ENCODE data around the gene DNAJB11. TPM values are rescaled to one million over a fixed set of nuclear protein-coding genes. Genes with fewer than 3 reads are reported as not detected.

DNAJB11 gene
- 171 and 181 TPM in 2 replicates for total RNA-seq (2022)
- Bru-seq, nascent RNA: percentile 97 among the genes with signal in this experiment
- percentile 94 among the genes with signal in this experiment for BruChase-seq, experiment 1, labeled RNA remaining after a 6-hour chase
- BruChase-seq, experiment 2, labeled RNA remaining after a 2-hour chase: percentile 90 among the genes with signal in this experiment
- long read RNA-seq, full-length matches to known transcripts: 348 of 367 reads
- long read RNA-seq, partial matches to known transcripts: 10 of 367 reads
- long read RNA-seq, other reads (novel, unspliced or antisense): 9 of 367 reads

DNA sequence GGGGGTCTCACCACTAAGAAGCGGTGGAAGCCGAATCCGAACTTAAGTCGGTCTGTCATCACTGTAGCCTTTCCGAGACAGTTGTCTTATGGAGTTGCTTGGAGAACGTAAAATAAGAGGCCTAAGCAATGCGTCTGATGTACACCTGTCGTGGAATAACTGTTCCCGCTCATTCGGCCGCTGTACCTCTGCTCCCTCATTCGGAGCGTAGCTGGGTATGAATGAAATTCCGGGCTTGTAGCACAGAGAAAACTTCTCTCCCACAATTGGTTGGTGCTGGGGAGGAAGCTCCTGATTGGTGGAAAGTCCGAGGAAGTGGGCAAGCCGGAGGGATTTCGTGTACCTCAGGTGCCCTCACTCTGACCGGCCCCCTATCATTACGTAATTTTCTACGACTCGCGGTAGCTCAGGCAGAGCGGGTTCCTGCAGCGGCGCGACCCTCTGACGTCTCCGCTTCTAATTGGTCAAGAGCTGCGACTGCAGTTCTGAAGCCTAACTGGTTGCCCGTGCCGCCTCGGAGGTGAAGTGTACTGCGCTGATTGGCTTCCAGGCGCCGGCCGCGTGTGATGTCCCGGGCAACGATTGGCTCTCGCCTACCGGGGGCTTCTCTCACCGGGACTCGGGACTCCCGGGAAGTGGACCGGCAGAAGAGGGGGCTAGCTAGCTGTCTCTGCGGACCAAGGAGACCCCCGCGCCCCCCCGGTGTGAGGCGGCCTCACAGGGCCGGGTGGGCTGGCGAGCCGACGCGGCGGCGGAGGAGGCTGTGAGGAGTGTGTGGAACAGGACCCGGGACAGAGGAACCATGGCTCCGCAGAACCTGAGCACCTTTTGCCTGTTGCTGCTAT is at the start of gene DNAJB11:
Gene DNAJB11, plus strand, starts transcription at position 625 of the 845 bp plus-strand sequence. Its CDS starts 178 bp downstream, at position 803.
- Mint-ChIP-seq H3K27ac (ENCODE audit: unreplicated experiment) (peak within 1 kb of the TSS; percentile 93), H3K27me3 (ENCODE audit: unreplicated experiment) (no peaks in the 10 kb centered on the region), H3K9me3 (ENCODE audit: low read depth, unreplicated experiment) (no peaks in the 10 kb centered on the region), H3K4me1 (ENCODE audit: low read depth, unreplicated experiment) (peaks cover 37% of the 10 kb centered on the region), H3K36me3 (ENCODE audit: insufficient read depth, unreplicated experiment) (peaks cover 87% of the 10 kb centered on the region), H3K4me3 (ENCODE audit: low read depth, unreplicated experiment) (peak within 1 kb of the TSS; percentile 90)
- CTCF ChIA-PET: interaction anchor here (0.7 to 3.1 kb wide), 14 partner anchors 12 to 1515 kb away, joined by 3 to 27 read pairs (median 5); no protein-coding TSS in a partner anchor
- TF ChIP-seq CTCF (IDR thresholded peaks at IDR 0.05; ENCODE audit: unreplicated experiment): no peak
- intact Hi-C loops (cut with micrococcal nuclease; ENCODE audit: unreplicated experiment): loop anchor here (1.0 kb wide), 1 partner anchor 236 kb away; the partner anchor contains the start of gene RFC4
- DNase-seq: peak; percentile 100
- BruUV-seq (replicated peaks): no TSS peak

DNA sequence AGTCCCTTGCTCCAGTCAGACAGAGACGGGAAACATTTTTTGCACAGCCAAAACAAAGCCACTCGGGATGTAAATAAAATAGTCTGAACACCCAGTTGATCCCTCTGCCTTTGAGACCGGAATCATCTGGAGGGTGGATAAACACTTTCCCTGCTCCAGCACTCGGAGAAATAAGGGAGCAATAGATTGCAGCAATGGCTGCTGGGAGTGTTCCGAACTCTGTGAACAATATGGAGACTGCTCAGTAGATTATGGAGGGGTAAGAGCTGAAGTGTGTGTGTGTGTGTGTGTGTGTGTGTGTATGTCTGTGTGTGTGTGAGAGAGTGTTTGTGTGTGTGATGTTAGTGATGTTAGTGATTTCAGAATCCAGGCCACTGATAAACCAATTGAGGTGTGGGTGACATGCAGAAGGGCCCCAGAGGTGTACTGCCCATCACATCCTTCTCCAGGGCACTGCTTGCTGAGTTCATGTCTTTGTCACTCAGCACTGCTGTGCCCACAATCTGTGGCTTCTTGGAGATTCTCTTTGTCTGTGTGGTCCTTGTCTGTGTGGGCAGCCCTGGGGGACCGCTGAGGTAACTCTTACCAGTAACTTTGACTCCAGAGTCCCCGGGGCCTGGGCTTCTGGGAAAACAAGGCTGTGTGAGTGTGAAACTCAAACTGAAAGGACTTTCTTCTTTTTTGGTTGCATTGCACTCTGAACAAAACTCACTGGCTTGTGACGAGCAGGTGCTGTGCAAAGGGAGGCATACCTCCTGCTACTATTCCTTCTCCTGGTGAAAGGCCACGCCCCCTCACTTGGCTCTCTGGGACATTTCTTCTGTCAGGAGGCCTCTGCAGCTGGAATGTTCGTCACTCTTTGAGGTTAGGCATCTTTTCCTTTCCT is 49.3 kb upstream of the DNAJB11 start:
- no peaks in the 10 kb centered on the region for H3K9me3 Mint-ChIP-seq (ENCODE audit: low read depth, unreplicated experiment)
- no peaks in the 10 kb centered on the region for H3K36me3 Mint-ChIP-seq (ENCODE audit: insufficient read depth, unreplicated experiment)
- H3K27me3 Mint-ChIP-seq (ENCODE audit: unreplicated experiment): peaks cover 72% of the 10 kb centered on the region
- CTCF ChIA-PET: interaction anchor here (0.9 kb wide), 1 partner anchor 168 kb away, joined by 4 read pairs; no protein-coding TSS in a partner anchor
- H3K27ac Mint-ChIP-seq (ENCODE audit: unreplicated experiment): no peak overlapping the region
- H3K4me3 Mint-ChIP-seq (ENCODE audit: low read depth, unreplicated experiment): no peak overlapping the region
- no peak for TF ChIP-seq CTCF (IDR thresholded peaks at IDR 0.05; ENCODE audit: unreplicated experiment)
- no peak for DNase-seq
- H3K4me1 Mint-ChIP-seq (ENCODE audit: low read depth, unreplicated experiment): no peaks in the 10 kb centered on the region
- intact Hi-C loops (cut with micrococcal nuclease; ENCODE audit: unreplicated experiment): no loop called here
- no TSS peak for BruUV-seq (replicated peaks)

DNA sequence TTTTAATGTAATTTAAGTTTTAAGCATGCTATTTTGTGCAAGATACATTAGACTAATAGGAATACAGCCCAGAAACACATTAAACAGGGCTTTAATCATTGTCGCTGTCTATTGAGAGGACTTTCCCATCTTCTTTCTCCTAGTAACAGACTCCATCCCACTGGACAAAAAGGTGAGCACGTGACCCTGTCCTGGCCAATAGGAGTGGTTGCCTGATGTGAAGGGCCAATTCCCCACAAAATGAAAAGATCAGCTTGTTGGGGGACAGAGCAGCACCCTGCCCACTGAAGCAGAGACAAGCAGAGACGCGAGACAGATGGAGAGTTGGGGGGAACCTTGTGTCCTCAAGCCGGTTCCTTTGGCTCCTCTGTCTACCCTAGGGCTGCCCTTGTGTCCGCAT is 47.5 kb upstream of the DNAJB11 start:
- intact Hi-C loops (cut with micrococcal nuclease; ENCODE audit: unreplicated experiment): no loop called here
- Mint-ChIP-seq H3K4me3 (ENCODE audit: low read depth, unreplicated experiment) (no peak overlapping the region), H3K4me1 (ENCODE audit: low read depth, unreplicated experiment) (no peaks in the 10 kb centered on the region), H3K9me3 (ENCODE audit: low read depth, unreplicated experiment) (no peaks in the 10 kb centered on the region), H3K27me3 (ENCODE audit: unreplicated experiment) (peaks cover 60% of the 10 kb centered on the region), H3K27ac (ENCODE audit: unreplicated experiment) (no peak overlapping the region), H3K36me3 (ENCODE audit: insufficient read depth, unreplicated experiment) (no peaks in the 10 kb centered on the region)
- no peak for DNase-seq
- CTCF ChIA-PET: no interaction called here
- BruUV-seq (replicated peaks): no TSS peak
- no peak for TF ChIP-seq CTCF (IDR thresholded peaks at IDR 0.05; ENCODE audit: unreplicated experiment)

DNA sequence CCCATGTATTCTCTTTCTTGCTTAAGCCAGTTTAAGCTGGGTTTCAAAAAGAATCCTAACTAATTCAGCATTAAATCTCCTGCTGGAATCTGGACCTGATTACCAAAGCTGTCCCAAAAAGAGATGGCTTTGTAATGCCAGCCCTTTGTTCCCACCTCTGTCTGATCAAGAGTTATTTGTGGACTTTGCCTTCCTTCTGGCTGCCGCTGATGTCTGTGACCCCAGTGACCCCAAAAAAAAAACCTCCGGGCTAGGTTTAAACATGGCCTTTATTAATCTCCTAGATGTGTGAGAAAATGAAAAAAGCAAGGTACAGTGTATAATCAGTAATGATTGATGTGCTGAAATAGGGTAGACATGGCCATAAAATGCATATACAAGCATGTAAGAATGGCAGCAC is 47.1 kb upstream of the DNAJB11 start:
- Mint-ChIP-seq H3K9me3 (ENCODE audit: low read depth, unreplicated experiment) (no peaks in the 10 kb centered on the region), H3K4me3 (ENCODE audit: low read depth, unreplicated experiment) (no peak overlapping the region), H3K36me3 (ENCODE audit: insufficient read depth, unreplicated experiment) (no peaks in the 10 kb centered on the region), H3K27ac (ENCODE audit: unreplicated experiment) (no peak overlapping the region), H3K27me3 (ENCODE audit: unreplicated experiment) (peaks cover 60% of the 10 kb centered on the region), H3K4me1 (ENCODE audit: low read depth, unreplicated experiment) (no peaks in the 10 kb centered on the region)
- CTCF ChIA-PET: no interaction called here
- intact Hi-C loops (cut with micrococcal nuclease; ENCODE audit: unreplicated experiment): no loop called here
- no peak for TF ChIP-seq CTCF (IDR thresholded peaks at IDR 0.05; ENCODE audit: unreplicated experiment)
- BruUV-seq (replicated peaks): no TSS peak
- DNase-seq: no peak

Data from Calu3 (cell line).